ENCODE data around the gene TBC1D22A. TPM values are rescaled to one million over a fixed set of nuclear protein-coding genes. Genes with fewer than 3 reads are reported as not detected.

TBC1D22A gene
- polyA plus RNA-seq, 1 of the 3 experiments (the other 2 are of a cell fraction) = 16.5 TPM

DNA sequence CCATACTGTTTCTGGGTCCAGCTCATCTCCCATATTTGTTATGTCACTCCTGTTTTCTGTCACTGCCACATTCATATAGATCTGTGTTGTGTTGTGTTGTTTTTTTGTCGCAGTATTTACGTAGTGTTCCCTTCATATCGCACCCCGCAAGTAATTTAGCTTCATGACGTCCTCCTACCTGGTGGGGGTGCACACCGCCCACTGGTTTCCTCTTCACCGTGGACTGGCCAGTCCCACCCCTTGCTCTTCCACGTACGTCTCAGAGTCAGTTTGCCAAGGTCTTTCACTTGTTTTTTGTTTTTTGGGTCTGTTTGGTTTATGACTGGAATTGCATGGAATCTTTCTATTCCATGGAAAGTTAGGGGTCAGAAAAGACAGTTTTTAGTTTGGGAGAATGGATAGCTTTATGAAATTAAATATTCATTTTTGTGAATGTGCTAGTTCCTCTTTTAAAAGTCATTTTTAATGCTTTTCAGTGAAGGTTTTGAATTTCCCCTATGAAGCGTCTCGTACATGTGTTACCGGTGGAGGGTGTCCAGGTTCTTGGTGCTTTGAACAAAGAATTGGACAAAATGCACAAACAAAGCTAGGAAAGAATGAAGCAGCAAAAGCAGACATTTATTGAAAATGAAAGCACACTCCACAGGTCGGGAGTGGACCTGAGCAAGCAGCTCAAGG lies 134.3 kb downstream of the TBC1D22A start:
- ChIA-PET POLR2A (no interaction called here), CTCF (interaction anchor here (0.7 kb wide), 1 partner anchor 45 kb away, joined by 3 read pairs; no protein-coding TSS in a partner anchor)
- TF ChIP-seq, protein P1, sequence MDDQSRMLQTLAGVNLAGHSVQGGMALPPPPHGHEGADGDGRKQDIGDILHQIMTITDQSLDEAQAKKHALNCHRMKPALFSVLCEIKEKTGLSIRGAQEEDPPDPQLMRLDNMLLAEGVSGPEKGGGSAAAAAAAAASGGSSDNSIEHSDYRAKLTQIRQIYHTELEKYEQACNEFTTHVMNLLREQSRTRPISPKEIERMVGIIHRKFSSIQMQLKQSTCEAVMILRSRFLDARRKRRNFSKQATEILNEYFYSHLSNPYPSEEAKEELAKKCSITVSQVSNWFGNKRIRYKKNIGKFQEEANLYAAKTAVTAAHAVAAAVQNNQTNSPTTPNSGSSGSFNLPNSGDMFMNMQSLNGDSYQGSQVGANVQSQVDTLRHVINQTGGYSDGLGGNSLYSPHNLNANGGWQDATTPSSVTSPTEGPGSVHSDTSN (IDR thresholded peaks at IDR 0.05) = no peak
- TF ChIP-seq TEAD4 (IDR thresholded peaks at IDR 0.05; ENCODE audit: borderline replicate concordance, insufficient read depth) = no peak
- no peak for TF ChIP-seq TCF12 (IDR thresholded peaks at IDR 0.05)
- TF ChIP-seq YY1 (IDR thresholded peaks at IDR 0.05; ENCODE audit: low read depth) = no peak
- TF ChIP-seq MEF2A (IDR thresholded peaks at IDR 0.05; ENCODE audit: borderline replicate concordance, low read depth) = no peak
- TF ChIP-seq NRF1 (IDR thresholded peaks at IDR 0.05; ENCODE audit: low read depth, low read length) = no peak
- no peak for TF ChIP-seq CHD2 (IDR thresholded peaks at IDR 0.05; ENCODE audit: low read length, partially characterized antibody)
- TF ChIP-seq TAF1 (IDR thresholded peaks at IDR 0.05; ENCODE audit: borderline replicate concordance, low read depth, low read length) = no peak
- TF ChIP-seq JUND (IDR thresholded peaks at IDR 0.05) = no peak
- TF ChIP-seq, protein P2, sequence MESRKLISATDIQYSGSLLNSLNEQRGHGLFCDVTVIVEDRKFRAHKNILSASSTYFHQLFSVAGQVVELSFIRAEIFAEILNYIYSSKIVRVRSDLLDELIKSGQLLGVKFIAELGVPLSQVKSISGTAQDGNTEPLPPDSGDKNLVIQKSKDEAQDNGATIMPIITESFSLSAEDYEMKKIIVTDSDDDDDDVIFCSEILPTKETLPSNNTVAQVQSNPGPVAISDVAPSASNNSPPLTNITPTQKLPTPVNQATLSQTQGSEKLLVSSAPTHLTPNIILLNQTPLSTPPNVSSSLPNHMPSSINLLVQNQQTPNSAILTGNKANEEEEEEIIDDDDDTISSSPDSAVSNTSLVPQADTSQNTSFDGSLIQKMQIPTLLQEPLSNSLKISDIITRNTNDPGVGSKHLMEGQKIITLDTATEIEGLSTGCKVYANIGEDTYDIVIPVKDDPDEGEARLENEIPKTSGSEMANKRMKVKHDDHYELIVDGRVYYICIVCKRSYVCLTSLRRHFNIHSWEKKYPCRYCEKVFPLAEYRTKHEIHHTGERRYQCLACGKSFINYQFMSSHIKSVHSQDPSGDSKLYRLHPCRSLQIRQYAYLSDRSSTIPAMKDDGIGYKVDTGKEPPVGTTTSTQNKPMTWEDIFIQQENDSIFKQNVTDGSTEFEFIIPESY (IDR thresholded peaks at IDR 0.05; ENCODE audit: borderline replicate concordance, low read depth) = no peak
- no peak for TF ChIP-seq RAD21 (IDR thresholded peaks at IDR 0.05; ENCODE audit: low read length)
- TF ChIP-seq, protein P3, sequence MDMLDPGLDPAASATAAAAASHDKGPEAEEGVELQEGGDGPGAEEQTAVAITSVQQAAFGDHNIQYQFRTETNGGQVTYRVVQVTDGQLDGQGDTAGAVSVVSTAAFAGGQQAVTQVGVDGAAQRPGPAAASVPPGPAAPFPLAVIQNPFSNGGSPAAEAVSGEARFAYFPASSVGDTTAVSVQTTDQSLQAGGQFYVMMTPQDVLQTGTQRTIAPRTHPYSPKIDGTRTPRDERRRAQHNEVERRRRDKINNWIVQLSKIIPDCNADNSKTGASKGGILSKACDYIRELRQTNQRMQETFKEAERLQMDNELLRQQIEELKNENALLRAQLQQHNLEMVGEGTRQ (IDR thresholded peaks at IDR 0.05; ENCODE audit: borderline replicate concordance, low read depth, low read length) = no peak
- TF ChIP-seq FOSL2 (IDR thresholded peaks at IDR 0.05; ENCODE audit: borderline replicate concordance, low read depth) = no peak
- no peak for TF ChIP-seq SMC3 (IDR thresholded peaks at IDR 0.05; ENCODE audit: low read depth, low read length)
- TF ChIP-seq EP300 (IDR thresholded peaks at IDR 0.05; ENCODE audit: borderline replicate concordance in 1 of 2, low read depth in 1 of 2, low read length in 1 of 2) = no peak
- TF ChIP-seq, protein P4, sequence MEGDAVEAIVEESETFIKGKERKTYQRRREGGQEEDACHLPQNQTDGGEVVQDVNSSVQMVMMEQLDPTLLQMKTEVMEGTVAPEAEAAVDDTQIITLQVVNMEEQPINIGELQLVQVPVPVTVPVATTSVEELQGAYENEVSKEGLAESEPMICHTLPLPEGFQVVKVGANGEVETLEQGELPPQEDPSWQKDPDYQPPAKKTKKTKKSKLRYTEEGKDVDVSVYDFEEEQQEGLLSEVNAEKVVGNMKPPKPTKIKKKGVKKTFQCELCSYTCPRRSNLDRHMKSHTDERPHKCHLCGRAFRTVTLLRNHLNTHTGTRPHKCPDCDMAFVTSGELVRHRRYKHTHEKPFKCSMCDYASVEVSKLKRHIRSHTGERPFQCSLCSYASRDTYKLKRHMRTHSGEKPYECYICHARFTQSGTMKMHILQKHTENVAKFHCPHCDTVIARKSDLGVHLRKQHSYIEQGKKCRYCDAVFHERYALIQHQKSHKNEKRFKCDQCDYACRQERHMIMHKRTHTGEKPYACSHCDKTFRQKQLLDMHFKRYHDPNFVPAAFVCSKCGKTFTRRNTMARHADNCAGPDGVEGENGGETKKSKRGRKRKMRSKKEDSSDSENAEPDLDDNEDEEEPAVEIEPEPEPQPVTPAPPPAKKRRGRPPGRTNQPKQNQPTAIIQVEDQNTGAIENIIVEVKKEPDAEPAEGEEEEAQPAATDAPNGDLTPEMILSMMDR (IDR thresholded peaks at IDR 0.05) = no peak
- TF ChIP-seq, protein P5, sequence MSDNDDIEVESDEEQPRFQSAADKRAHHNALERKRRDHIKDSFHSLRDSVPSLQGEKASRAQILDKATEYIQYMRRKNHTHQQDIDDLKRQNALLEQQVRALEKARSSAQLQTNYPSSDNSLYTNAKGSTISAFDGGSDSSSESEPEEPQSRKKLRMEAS (IDR thresholded peaks at IDR 0.05; ENCODE audit: low read depth) = no peak
- no peak for TF ChIP-seq MXI1 (IDR thresholded peaks at IDR 0.05; ENCODE audit: low read depth, low read length)
- no peak for TF ChIP-seq RCOR1 (IDR thresholded peaks at IDR 0.05; ENCODE audit: low read length)
- no peaks in the 10 kb centered on the region for H3K27me3 ChIP-seq (ENCODE audit: insufficient read depth)
- no peaks in the 10 kb centered on the region for H3K79me2 ChIP-seq (ENCODE audit: insufficient read depth)
- peaks cover 0 to 37% of the 10 kb centered on the region in 2 experiments; a peak in 2 of 4 replicates for H3K4me1 ChIP-seq (ENCODE audit: control insufficient read depth in 1 of 2, insufficient read depth in 2 of 2, low read depth in 1 of 2, low read length in 1 of 2)
- no peaks in the 10 kb centered on the region for H3K9me3 ChIP-seq
- H3K4me3 ChIP-seq (ENCODE audit: low read depth in 2 of 2, low read length in 1 of 2) = no peak overlapping the region
- no peaks in the 10 kb centered on the region for H4K20me1 ChIP-seq (ENCODE audit: insufficient read depth)
- peaks cover 4 to 11% of the 10 kb centered on the region in 2 experiments for H3K36me3 ChIP-seq (replicated peaks in 1 of 2; ENCODE audit: control insufficient read depth in 1 of 2, insufficient read depth in 2 of 2, low read length in 1 of 2)
- no peak for DNase-seq
- no peaks in the 10 kb centered on the region for H3K9me2 ChIP-seq
- H3K9ac ChIP-seq = no peak overlapping the region
- 96% methylated on average over 12 of the region's 13 CpGs for WGBS (ENCODE audit: low lambda C conversion rate)
- no peak overlapping the region for H2AFZ ChIP-seq (ENCODE audit: low read depth)
- H3K4me2 ChIP-seq = no peak overlapping the region
- no peaks in the 10 kb centered on the region for H3F3A ChIP-seq (replicated peaks; ENCODE audit: insufficient read depth)
- no peak overlapping the region; a peak in 1 of 4 replicates for H3K27ac ChIP-seq (ENCODE audit: low read depth in 2 of 2, low read length in 1 of 2)
